Smooth muscle cell (in vitro differentiated cells): Measurements from ENCODE around the gene F7. TPM values are rescaled to one million over a fixed set of nuclear protein-coding genes. Genes with fewer than 3 reads are reported as not detected.

Experiments
- DNase-seq: peaks from one replicate; lab custom pipeline; 2025; ENCODE audit not compliant: unreplicated experiment; lab: John Stamatoyannopoulos, UW
- H2AFZ ChIP-seq: fragments of 200-600 bp; sonication (generic); 2 replicates; pipeline ENCODE4 v1.6.0; 2016; ENCODE audit warnings: antibody characterized with exemption, low read depth, mild to moderate bottlenecking
- H3F3A ChIP-seq: fragments of 200-600 bp; sonication (generic); 2 replicates; pipeline ENCODE4 v1.6.0; 2017; ENCODE audit warnings: antibody characterized with exemption, low read depth
- H3K27ac ChIP-seq: fragments of 200-600 bp; sonication (generic); 2 replicates; pipeline ENCODE4 v1.5.1; 2016; ENCODE audit warnings: low read depth, mild to moderate bottlenecking
- H3K27me3 ChIP-seq: fragments of 200-600 bp; sonication (generic); 2 replicates; pipeline ENCODE4 v1.6.1; 2016; ENCODE audit warnings: low read depth, mild to moderate bottlenecking
- H3K36me3 ChIP-seq: fragments of 200-600 bp; sonication (generic); 2 replicates; pipeline ENCODE4 v1.5.1; 2016; ENCODE audit warnings: low read depth
- H3K4me1 ChIP-seq: fragments of 200-600 bp; sonication (generic); 2 replicates; pipeline ENCODE4 v1.5.1; 2016; ENCODE audit warnings: low read depth
- H3K4me2 ChIP-seq: fragments of 200-600 bp; sonication (generic); 2 replicates; pipeline ENCODE4 v1.6.0; 2016; ENCODE audit warnings: mild to moderate bottlenecking
- H3K4me3 ChIP-seq: fragments of 200-600 bp; sonication (generic); 2 replicates; pipeline ENCODE4 v1.5.1; 2016; ENCODE audit warnings: mild to moderate bottlenecking
- H3K79me2 ChIP-seq: fragments of 200-600 bp; sonication (generic); 2 replicates; pipeline ENCODE4 v1.6.0; 2016; ENCODE audit warnings: low read depth, mild to moderate bottlenecking
- H3K9ac ChIP-seq: fragments of 200-600 bp; sonication (generic); 2 replicates; pipeline ENCODE4 v1.6.0; 2016; ENCODE audit warnings: low read depth
- H3K9me3 ChIP-seq: fragments of 200-600 bp; sonication (generic); replicated peaks from 2 replicates; pipeline ENCODE4 v1.5.1; 2016; ENCODE audit warnings: low read depth
- H4K20me1 ChIP-seq: fragments of 200-600 bp; sonication (generic); 2 replicates; pipeline ENCODE4 v1.6.0; 2016; ENCODE audit warnings: low read depth
- CTCF ChIP-seq: fragments of 200-600 bp; sonication (generic); IDR thresholded peaks from 2 replicates; pipeline ENCODE4 v1.5.1; 2017; ENCODE audit warnings: borderline replicate concordance, mild to moderate bottlenecking, antibody characterized with exemption; ENCODE audit not compliant: insufficient read depth, poor library complexity, severe bottlenecking
- WGBS: methylation state at CpG from one replicate; pipeline ENCODE4 v1.1.7; 2016; ENCODE audit warnings: low lambda C conversion rate; 5-methylcytosine and 5-hydroxymethylcytosine counted together
- polyA plus RNA-seq: library from polyadenylated mRNA; unstranded; fragments of >200 nt; fragmentation: Nextera tagmentation; extraction: Ambion mirVana; gene quantifications from 2 replicates; pipeline ENCODE4 v1.2.1, GENCODE V29; 2016
- total RNA-seq: library from RNA; depleted of rRNA; stranded (reverse); fragments of >200 nt; gene quantifications from 2 replicates; pipeline ENCODE4 v1.2.3, GENCODE V29; 2014

Gene F7
- total and polyA plus RNA-seq, 2 experiments from 2014 or later, result 0.63 to 1.7 TPM

DNA sequence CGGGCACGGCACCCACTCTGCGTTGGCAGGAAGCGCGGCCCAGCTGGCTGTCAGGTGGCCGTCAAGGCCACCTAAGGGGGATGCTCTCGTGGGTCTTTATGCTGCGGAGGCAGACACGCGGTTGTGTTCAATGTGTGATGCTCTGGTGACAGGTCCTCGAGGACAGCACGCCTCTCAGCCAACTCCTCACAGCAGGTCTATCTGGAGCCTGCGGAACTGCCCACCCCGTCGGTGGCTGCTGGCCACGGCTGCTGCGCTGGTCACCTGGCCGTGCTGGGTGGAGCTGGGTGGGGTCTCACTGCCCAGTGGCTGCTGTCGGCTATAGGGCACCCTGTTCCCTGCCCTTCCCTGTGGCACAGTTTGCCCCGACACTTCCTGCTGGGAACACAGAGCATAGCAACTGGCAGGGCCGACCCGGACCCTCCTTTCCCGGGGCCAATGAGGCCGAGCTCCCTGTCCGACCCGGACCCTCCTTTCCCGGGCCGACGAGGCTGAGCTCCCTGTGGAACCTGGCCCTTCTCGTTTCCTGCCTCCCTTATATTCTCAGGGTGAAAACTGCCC lies 14.3 kb upstream of the F7 start:
- no peak overlapping the region for H3K9ac ChIP-seq
- H3K36me3 ChIP-seq, result no peaks in the 10 kb centered on the region
- H3K79me2 ChIP-seq, result no peaks in the 10 kb centered on the region
- no peak overlapping the region for H2AFZ ChIP-seq
- H3K4me2 ChIP-seq, result no peak overlapping the region
- H3F3A ChIP-seq, result no peaks in the 10 kb centered on the region
- no peaks in the 10 kb centered on the region for H4K20me1 ChIP-seq
- H3K9me3 ChIP-seq, result no peaks in the 10 kb centered on the region
- DNase-seq, result no peak
- H3K27me3 ChIP-seq, result no peaks in the 10 kb centered on the region
- no peak overlapping the region for H3K27ac ChIP-seq
- no peak for TF ChIP-seq CTCF
- no peaks in the 10 kb centered on the region for H3K4me1 ChIP-seq
- no peak overlapping the region for H3K4me3 ChIP-seq
- 93% methylated on average over 28 of the region's 30 CpGs for WGBS

DNA sequence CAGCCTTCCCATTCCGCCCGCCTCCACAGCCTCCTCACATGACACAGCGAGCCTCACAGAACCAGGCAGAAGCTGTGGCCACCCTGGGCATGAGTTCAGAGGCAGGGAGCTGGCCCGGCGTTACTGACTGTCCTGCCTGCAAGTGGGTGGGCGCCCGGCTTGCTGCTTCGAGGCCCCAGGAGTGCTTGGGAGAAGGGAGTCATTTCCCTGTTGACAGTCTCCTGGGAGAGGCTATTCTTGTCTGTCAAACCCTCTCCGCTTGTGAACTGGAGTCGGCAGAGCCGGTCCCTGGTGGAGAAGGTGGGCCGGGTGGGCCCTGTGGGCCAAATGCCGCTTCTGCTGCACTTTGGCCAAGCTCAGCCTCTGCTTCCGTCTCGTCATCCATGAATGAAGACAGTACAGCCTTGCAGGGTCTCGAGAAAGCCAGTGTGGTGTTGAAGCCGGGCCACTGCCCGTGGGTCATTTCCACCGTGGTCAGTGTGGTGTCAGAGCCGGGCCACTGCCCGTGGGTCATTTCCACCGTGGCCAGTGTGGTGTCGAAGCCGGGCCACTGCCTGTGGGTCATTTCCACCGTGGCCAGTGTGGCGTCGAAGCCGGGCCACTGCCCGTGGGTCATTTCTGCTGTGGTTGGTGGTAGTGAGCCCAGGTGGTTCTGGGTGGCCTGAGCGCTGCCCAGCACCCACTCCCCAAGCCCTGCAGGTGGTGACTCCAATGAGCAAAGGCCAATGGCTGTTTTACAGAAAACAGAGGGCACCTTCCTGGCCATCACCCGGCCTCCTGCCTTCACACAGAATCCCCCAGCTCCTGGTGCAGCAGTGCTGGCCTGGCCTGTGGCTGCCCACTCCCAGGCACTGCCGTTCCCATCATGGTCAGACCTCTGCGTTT lies 13.5 kb upstream of the F7 start:
- Histone ChIP-seq H3K27me3 (no peaks in the 10 kb centered on the region), H3K4me2 (no peak overlapping the region), H3K4me3 (no peak overlapping the region), H3K9me3 (no peaks in the 10 kb centered on the region), H3K27ac (no peak overlapping the region), H3K36me3 (no peaks in the 10 kb centered on the region), H3K79me2 (no peaks in the 10 kb centered on the region), H3F3A (no peaks in the 10 kb centered on the region), H3K4me1 (no peaks in the 10 kb centered on the region), H4K20me1 (no peaks in the 10 kb centered on the region), H3K9ac (no peak overlapping the region), H2AFZ (no peak overlapping the region)
- 92% methylated on average over 33 of the region's 33 CpGs for WGBS
- DNase-seq, result no peak
- TF ChIP-seq CTCF, result no peak

DNA sequence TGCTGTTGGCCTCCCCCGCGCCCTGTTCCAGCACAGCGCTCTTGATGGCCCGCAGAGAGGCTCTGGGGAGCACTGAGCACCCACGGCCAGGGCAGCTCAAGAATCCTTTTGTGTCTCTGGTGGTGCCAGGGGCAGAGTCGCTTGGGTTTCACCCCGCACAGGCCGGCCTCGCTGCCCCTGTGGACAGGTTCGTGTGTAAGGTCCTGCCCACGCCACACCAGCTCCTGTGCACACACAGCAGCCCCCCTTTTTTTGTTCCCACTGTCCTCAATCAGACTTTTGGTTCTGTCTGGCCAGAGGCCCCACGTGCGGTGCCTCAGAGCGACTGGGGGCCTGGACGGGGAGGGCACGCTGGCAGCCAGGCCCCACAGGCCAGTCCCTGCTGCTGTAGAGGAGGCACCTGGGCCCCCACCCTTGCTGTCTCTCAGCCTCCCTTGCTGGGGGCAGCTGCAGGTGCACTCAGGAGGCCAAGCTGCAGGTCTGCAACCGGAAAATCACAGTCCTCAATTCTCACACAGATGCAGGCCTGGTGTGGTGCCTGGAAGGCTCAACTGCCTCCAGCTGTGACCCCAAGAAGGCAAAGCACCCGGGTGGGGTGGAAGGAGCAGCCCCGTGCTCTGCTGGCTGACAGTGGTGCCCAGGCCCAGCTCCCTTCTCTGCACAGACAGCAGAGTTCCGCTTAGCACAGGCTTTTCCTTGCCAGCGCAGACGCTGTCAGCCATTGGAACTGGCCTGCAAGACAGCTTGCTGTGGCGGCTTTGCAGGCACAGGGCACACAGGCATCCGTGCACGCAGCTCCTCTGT lies 12.6 kb upstream of the F7 start:
- 93% methylated on average over 20 of the region's 25 CpGs for WGBS
- no peak overlapping the region for H3K4me2 ChIP-seq
- H3K27ac ChIP-seq, result no peak overlapping the region
- H2AFZ ChIP-seq, result no peak overlapping the region
- H3K4me1 ChIP-seq, result no peaks in the 10 kb centered on the region
- no peak for TF ChIP-seq CTCF
- DNase-seq, result no peak
- H4K20me1 ChIP-seq, result no peaks in the 10 kb centered on the region
- no peak overlapping the region for H3K9ac ChIP-seq
- H3K27me3 ChIP-seq, result no peaks in the 10 kb centered on the region
- no peak overlapping the region for H3K4me3 ChIP-seq
- H3K9me3 ChIP-seq, result no peaks in the 10 kb centered on the region
- H3F3A ChIP-seq, result no peaks in the 10 kb centered on the region
- H3K36me3 ChIP-seq, result no peaks in the 10 kb centered on the region
- H3K79me2 ChIP-seq, result no peaks in the 10 kb centered on the region
